Left lobe of liver (tissue), 2 donors: ENCODE results near the gene TRRAP. TPM values are rescaled to one million over a fixed set of nuclear protein-coding genes. Genes with fewer than 3 reads are reported as not detected.
"Not testable (repeated sequence)": the region's sequence is repeated elsewhere in the genome, so short reads cannot be mapped to it uniquely, and the experiment has no call there.

Source experiments
- ATAC-seq: fragments of 200-7000 bp; cut with Tn5 transposase; one replicate; pipeline ENCODE4 v1.9.1; 2020; ENCODE audit warnings: mild to moderate bottlenecking, moderate library complexity
- DNase-seq: peaks from one replicate; pipeline ENCODE4 v3.0.0-alpha.2; 2020; ENCODE audit warnings: low spot score
- total RNA-seq: library from RNA; stranded (reverse); gene quantifications from one replicate; pipeline ENCODE4 v1.2.1, GENCODE V29; 2021
- donor health status: DM: no; HTN: no; CAD: no; lungs with moderate emphysema.
- donor health status: DM: no; HTN: yes; CAD: no.

The TRRAP gene
- total RNA-seq, 1 donor from 2014 or later, result 15.8 TPM

DNA sequence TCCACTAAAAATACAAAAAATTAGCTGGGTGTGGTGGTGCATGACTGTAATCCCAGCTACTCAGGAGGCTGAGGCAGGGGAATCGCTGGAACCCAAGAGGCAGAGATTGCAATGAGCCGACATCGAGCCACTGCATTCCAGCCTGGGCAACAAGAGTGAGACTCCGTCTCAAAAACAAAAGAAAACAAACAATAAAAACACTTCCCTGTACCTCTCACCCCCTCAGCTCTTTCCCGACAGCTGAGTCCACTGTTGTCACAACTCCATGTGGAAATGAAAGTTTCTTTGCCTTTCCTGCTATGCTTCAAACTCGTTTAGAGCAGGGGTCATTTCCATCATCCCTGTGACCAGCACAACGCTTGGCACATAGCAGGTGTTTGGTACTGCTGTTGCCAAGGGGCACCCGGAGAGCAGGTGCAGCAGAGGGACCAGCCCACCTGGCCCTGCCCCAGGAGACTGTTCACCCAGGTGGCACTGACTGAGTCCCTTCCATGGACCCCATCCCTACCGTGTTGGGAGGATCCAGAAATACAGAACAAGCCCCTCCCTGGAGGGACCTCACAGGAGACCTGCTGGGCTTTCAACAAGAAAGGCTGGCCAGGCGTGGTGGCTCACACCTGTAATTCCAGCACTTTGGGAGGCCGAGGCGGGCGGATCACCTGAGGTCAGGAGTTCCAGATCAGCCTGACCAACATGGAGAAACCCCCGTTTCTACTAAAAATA lies 13.4 kb upstream of the TRRAP start:
- ATAC-seq, result peak; percentile 14

DNA sequence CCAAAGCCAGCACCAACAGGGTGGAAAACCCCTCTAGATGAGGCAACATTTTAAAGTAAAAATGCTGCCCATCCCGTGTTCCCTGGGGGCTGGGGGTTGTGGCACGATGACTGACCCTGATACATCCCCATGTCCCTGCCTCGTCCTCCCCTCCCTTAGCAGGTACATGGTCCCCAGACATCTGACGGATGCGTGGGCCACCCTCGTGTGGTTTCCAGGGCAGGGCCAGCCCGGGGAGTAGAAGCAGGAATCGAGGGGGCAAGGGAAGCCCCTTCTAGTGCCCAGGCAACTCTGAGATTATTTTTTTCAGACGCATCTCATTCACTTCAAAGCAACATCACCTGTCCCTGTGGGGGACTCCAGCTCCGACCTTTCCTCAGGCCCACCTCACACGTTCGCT lies 12.0 kb upstream of the TRRAP start:
- no peak for DNase-seq
- ATAC-seq, result no peak

More for the DNA sequence above, 13.4 kb upstream of the TRRAP start:
- DNase-seq, result no peak

DNA sequence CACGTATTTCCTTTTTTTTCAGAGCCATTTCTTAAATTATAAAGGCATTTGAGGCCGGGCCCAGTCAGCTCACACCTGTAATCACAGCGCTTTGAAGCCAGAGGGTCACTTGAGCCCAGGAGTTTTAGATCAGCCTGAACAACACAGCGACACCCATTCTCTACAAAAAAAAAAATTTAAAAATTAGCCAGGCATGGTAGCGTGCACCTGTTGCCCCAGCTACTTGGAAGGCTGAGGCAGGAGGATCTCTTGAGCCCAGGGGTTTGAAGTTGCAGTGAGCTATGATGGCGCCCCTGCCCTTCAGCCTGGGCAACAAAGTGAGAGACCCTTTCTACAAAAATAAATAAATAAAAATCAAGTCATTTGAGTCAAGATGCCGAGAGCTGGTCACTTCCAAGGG lies 11.6 kb upstream of the TRRAP start:
- DNase-seq (no peak), ATAC-seq (no peak)

DNA sequence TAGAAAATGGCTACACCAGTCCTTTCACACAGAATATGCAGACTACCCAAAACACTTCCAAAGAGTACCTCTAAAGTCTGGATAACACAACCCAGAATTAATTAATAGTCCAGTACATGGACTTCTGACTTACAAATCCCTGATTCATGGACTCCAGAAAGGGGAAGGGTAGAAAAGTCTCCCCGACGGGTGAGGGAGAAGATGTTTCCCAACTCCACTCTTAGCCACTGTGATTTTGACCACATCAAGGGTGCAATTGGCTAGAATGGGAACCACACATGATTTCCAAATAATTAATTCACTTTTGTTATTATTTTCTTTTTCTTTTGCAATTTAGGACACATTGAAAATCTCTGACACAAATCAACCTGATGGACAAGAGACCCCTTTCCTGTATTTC lies 9.9 kb upstream of the TRRAP start:
- ATAC-seq (no peak), DNase-seq (no peak)

DNA sequence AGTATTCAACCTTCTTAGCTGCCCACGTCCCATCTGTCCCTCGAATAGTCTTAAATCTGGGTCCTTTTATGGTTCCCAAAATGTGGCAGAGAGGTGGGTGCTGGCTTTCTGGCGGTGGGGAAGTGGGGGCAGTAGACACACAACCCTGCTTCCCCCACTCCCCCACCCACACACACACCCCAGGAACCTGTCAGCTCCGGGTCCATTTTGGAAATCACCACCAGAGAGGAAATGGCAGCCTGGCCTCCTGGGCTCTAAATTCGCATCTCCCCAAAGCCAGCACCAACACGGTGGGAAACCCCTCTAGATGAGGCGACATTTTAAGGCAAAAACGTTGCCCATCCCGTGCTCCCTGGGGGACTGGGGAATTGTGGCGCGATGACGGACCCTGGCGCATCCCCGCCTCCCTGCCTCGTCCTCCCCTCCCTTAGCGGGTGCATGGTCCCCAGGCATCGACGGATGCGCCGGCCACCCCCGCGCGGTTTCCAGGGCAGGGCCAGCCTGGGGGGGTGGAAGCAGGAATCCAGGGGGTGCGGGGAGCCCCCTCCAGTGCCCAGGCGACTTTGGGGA lies 9.2 kb upstream of the TRRAP start:
- no peak for ATAC-seq

DNA sequence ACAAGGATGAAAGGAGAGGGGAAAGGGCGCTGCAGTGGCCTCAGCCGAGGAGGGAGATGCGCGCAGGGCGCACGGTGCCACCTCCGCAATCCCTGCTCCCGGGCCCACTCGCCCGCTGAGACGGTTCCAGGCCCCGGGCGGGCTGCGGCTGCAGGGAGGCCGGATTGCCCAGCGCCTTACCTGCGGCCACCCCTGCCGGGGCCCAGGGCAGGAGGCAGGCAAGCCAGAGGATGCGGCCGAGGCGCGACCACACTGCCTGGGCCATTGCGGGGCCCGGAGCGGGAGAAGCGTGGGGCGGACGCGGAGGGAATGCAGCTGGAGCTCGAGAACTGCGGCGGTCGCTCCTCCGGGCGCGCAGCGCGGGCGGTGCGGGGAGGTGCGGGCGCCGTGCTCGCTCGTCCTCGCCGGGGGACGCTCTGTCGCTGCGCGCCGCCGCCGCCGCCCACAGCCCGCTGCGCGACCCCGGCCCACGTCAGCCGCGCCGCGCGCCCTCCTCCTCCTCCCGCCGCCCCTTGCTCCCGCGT lies 8.7 kb upstream of the TRRAP start, which contains the start of gene TMEM130:
Gene TMEM130, minus strand, starts transcription at position 418 of the 524 bp plus-strand sequence. Its CDS starts 153 bp downstream, at position 265.
- peak; percentile 19 for ATAC-seq
- no peak for DNase-seq

More for the DNA sequence above, 9.2 kb upstream of the TRRAP start:
- no peak for DNase-seq

DNA sequence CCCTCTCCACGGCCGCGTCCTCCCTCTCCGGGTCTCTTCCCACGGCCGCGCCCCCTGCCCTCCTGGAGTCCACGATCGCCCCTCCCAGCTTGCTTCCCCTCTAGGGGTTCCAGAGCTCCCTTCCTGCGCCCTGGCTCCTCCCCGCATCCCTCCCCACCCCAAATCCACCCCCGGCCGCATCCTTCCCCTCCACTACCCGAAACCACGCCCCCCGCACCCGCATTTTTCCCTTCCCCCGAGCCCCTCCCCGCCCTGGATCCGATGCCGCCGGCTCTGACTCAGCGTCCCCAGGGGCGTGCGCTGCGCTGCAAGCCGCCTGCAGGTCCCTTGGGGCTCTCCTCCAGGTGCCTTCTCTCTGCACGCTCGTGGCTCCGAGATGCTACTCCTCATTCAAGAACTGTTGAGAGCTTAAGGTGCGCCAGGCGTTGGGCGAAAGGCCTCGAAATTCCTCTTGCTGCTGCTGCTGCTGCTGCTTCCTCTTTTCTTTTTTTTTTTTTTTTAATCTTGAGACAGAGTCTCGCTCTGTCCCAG lies 8.1 kb upstream of the TRRAP start:
- DNase-seq (no peak), ATAC-seq (no peak)

DNA sequence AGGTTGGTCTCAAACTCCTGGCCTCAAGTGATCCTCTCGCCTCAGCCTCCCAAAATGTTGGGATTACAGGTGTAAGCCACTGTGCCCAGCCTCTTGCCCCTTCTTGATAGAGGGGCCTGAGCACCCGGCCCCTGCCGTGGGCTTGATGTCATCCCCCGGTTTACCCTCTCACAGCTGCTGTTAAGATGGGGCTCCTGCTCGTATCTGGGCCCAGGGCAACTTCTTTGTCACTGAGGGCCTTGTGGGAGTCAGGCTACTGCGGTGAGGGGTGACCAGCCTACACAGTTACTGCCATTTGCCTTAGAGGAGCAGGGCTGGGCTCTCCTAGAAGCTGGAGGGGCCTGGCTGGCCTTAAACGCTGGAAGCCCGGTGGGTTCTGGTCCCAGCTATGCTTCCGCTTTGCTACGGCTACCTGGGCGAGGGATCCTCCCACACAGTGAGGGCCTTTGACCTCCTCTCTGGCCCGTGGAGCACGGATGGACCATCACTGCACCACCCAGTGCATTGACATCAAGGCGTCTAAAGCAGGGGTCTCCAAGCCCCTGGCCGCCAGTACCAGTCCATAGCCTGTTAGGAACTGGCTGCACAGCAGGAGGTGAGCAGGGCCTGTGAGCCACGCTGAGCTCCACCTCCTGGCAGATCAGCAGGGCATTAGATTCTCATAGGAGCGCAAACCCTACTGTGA lies 7.4 kb upstream of the TRRAP start:
- no peak for ATAC-seq

DNA sequence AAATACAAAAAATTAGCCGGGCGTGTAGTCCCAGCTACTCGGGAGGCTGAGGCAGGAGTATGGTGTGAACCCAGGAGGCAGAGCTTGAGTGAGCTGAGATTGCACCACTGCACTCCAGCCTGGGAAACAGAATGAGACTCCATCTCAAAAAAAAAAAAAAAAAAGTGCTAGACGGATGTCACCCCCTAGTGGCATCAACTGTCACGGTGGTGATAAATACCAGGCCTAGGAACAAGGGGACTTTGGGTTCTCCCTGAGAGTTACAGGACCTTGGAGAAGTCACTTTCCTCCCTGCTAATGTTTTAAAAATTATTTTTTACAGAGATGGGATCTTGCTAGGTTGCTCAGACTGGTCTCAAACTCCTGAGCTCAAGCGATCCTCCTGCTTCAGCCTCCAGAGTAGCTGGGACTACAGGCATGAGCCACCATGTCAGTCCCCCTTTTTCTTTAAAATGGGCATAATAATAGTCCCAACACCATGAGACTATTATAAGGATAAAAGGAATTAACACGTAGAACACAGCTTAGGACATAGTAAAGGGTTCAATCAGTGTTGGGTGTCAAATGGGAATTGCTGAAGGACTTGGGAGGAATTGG lies 5.9 kb upstream of the TRRAP start:
- no peak for DNase-seq
- ATAC-seq, result peak; percentile 37

More for the DNA sequence above, 7.4 kb upstream of the TRRAP start:
- DNase-seq, result no peak

DNA sequence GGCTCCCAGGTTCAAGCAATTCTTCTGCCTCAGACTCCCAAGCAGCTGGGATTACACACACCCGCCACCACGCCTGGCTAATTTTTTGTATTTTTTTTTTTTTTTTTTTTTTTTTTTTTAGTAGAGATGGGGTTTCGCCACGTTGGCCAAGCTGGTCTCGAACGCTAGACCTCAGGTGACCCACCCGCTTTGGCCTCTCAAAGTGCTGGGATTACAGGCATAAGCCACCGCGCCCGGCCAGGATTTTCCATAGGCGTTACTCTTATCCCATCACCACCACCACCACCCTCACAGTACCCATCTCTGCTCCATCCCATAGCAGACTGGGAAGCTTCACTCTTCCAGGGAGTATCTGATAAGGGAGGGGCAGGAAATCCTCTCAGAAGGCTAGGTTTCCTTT lies 4.7 kb upstream of the TRRAP start:
- ATAC-seq, DNase-seq: not testable (repeated sequence)

DNA sequence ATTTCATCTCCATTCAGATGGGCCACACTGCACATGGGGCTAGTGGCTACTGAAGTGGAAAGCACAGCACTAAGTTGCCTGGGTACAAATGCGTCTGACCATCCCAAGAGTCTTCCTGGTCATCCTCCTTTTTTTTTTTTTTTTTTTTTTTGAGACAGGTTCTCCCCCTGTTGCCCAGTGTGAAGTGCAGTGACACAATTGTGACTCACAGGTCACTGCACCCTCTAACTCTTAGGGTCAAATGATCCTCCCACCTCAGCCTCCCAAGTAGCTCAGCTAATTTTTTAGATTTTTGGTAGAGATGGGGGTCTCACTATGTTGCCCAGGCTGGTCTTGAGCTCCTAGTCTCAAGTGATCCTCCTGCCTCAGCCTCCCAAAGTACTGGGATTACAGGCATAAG lies 3.4 kb upstream of the TRRAP start:
- ATAC-seq, result no peak
- DNase-seq, result no peak

DNA sequence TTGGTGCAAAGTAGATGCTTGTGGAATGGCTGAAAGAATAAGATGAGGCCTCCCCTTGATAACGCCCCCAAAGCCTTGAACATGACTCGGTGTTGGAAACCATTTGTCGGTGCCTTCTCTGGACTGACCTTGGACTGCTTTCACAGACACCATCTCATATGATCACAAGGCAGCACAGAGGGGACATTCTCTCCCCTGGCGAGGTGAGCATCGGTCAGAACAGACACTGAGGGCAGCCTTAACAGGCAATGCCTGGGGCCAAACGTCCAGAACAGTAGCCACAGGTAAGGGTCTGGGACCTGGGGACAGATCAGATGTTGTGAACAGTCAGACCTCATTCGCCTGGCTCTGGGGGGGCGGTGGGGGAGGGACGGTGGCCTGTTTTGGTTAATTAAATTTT lies 2.8 kb upstream of the TRRAP start:
- DNase-seq (no peak), ATAC-seq (no peak)

DNA sequence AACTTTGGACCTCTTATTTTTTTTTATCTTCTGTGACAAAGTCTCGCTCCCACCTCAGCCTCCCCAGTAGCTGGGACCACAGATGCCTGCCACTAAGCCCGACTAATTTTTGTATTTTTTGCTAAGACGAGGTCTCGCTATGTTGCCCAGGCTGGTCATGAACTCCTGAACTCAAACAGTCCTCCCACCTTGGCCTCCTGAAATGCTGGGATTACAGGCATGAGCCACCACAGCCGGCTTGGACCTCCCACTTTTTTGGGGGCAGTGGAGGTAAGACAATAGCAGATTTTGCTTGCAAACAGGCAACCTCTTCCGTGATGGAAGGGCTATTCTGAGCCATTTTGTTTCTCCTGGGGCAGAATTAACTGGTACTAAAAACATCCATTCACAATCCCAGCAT lies 1.2 kb upstream of the TRRAP start:
- peak; percentile 22 for DNase-seq
- ATAC-seq, result no peak

DNA sequence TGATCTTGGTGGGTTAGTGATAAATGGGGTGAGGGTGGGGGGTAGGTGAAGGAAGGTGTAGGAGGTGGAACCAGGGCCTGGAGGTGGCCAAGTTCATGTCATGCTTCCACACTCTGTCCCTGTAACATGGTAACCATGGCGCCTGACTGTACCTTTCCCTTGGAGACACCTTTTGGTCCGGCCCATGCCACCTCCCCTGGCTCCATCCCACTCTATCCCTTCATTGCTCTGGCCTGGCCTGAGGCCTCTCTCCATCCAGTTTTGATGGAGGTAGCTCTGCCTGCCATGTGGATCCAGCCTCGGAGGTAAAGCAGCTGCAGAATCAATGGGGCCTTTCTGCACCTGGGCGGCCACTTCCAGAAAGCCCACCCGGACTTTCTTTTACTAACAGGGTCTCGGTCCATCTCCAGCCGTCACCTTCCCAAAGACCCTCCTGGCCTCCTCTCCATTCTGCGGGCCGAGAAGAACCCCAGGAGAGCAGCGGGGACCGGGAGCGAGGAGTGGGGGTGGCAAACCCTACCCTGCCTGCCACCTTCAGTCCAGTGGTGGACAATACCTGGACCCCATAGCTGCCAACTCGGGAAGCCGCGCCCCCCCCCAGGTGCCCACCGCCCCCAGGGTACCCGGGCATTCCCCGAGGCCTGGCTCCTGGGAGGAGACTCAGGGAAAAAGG lies 504 bp upstream of the TRRAP start:
- no peak for DNase-seq
- no peak for ATAC-seq

DNA sequence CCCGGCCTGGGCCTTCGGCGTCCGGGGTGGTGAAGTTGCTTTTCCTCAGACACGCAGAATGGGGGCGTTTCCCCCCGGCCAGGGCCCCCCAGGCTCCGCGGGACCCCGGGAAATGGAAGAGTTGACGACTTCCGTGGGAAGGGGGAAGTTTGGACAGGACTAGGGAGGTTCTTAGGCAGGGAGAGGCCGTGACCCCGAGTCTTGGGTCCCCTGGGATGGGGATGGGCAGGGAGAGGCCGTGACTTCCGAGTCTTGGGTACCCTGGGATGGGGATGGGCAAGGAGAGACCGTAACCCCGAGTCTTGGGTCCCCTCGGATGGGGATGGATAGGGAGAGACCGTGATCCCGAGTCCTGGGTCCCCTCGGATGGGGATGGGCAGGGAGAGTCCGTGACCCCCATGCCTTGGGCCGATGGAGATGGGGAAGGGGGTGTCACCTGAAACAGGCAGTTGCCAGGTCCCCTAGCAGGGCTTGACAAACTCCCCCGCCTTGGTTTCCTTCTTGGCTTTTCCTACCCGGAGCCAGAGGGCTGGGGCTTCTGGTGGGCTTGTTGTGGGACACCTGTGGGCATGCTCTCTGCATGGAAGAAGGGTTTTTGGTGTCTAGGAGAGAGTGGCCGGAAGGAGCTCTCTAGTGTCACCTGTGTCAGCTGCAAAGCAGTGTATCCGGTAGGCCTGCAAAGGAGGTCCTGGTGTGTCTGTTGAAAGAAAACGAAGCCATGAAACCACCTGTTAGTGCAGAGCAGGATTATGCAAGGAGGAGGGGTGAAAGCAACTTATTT lies 1.1 kb downstream of the TRRAP start:
- peak; percentile 75 for ATAC-seq

DNA sequence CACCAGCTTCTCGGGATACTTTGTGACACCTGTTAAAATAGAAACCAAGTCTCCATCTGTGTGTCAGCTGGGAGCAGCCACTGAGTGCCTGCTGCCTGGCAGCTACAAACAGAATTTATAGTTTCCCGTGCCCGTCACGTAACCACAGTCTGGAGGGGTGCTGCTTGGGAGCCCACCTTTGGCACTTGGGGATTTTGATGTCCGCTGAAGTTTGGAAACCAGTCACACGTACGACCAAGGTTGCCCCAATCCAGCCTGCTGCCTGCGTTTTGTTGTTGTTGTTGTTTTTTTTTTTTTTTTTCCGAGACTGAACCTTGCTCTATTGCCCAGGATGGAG lies 1.6 kb downstream of the TRRAP start:
- DNase-seq (no peak), ATAC-seq (no peak)

More for the DNA sequence above, 1.1 kb downstream of the TRRAP start:
- peak; percentile 56 for DNase-seq

DNA sequence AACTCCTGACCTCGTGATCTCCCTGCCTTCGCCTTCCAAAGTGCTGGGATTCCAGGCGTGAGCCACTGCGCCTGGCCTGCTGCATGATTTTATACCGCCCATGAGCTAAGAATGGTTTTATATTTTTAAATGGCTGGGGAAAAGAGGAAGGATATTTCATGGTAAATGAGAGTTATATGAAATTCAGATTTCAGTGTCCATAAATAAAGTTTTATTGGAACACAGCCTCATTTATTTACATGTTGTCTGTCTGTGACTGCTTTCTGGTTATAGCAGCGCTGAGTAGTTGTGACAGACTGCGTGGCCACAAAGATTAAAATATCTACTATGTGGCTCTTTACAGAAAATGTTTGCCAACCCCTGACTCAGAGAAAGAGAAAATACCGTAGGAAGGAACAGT lies 2.2 kb downstream of the TRRAP start:
- DNase-seq, result no peak
- no peak for ATAC-seq

DNA sequence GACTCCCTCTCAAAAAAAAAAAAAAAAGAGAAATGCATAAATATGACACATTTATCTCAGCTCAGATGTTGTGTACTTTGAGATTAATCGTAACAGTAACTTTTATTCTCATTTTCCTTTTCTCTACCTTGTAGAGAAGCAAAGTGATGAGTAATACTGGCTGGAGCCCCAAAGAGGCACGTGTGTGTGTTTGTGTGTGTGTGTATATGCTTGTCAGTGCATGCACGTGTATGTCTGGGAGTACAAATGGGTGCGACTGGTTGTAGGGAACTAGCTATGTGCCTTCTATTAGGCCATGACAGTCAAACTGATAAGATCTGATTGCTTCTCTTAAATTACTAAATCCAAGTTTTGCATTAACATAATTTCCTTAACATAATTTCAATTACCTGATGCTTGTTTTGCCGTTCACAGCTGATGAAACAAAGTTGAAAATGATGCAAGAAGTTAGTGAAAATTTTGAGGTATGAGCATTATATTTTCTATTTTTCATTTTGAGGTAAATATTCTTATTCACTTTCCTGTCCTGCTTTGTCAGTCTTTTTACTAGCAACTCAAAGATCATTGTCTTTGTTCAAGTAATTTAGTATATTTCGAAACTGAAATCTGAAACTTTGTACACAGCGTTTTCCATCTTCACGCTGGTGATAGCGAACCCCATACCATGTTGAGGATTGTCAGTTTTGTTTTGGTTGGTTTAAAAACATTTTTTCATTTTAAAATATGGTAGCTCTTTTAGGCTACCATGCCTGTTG lies 3.4 kb downstream of the TRRAP start:
- ATAC-seq (no peak), DNase-seq (no peak)

DNA sequence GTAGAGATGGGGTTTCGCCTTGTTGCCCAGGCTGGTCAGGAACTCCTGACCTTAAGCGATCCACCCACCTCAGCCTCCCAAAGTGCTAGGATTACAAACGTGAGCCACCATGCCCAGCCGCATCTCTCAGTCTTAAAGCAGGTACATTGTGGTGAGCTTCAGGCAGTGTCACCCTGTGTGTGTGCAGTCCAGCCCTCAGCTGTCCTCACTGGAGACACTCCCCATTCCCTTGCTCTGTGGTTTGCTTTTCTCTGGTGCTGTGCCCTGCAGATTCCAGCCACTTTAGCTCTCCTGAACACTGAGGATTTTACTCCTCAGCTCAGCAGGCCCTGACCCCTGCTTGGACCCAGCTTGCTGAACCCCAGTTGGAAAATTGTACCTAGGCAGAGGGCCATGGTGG lies 6.1 kb downstream of the TRRAP start:
- ATAC-seq, result no peak
- DNase-seq, result no peak
